Brain pericyte (primary cell): Measurements from ENCODE around the gene ZNF280D.
"Not testable (repeated sequence)": the region's sequence is repeated elsewhere in the genome, so short reads cannot be mapped to it uniquely, and the experiment has no call there.

Experiments used
- DNase-seq: peaks from one replicate; pipeline ENCODE4 v3.0.0-alpha.2; 2012; ENCODE audit warnings: low read depth, low spot score

ZNF280D gene

GRCh38 chr15:56718560-56718959 lies 14.7 kb downstream of the ZNF280D start:
- no peak for DNase-seq

GRCh38 chr15:56716334-56716733 lies 17.0 kb downstream of the ZNF280D start:
- no peak for DNase-seq

DNA sequence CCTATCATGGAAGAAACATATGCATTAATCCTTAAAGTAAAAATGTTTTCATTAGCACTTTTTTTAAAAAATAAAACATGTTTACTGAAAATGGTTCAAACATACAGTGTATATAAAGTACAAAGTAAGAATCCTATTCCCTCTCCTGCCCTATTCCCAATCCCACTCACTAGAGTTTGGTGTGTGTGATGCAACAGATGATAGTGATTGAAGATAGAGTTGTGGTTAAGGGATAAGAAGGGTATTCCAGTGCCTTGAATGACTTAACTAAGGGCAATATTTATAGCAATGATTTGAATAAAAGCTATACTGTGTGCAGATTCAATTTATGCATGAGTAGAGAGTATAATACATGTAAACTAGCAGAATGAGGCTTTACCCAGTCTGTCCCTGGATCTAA lies 18.1 kb downstream of the ZNF280D start:
- DNase-seq = no peak

DNA sequence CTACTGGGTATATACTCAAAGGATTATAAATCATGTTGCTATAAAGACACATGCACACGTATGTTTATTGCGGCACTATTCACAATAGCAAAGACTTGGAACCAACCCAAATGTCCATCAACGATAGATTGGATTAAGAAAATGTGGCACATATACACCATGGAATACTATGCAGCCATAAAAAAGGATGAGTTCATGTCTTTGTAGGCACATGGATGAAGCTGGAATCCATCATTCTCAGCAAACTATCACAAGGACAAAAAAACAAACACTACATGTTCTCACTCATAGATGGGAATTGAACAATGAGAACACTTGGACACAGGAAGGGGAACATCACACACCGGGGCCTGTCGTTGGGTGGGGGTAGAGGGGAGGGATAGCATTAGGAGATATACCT lies 23.8 kb downstream of the ZNF280D start:
- not testable (repeated sequence) for DNase-seq

DNA sequence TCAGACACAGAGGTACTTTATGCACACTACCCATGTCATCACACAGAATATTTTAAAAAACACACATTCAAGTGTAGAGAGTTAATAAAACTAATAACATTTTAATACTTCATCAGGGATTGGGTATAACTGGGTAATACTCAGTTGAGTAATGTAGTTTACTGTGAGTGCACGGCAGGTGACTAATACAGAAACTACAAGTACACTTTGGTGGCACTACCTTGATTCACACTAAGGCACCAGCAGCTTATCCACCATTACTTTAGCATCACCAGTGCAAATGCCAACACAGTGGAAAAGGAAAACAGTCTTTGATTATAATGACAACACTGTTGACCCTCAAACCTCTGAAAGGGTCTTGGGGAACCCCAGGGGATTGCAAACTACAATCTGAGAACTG lies 33.6 kb downstream of the ZNF280D start:
- no peak for DNase-seq

- no peak for DNase-seq
Observed at GRCh38 chr15:56698270-56698669, 35.0 kb downstream of the ZNF280D start.

DNA sequence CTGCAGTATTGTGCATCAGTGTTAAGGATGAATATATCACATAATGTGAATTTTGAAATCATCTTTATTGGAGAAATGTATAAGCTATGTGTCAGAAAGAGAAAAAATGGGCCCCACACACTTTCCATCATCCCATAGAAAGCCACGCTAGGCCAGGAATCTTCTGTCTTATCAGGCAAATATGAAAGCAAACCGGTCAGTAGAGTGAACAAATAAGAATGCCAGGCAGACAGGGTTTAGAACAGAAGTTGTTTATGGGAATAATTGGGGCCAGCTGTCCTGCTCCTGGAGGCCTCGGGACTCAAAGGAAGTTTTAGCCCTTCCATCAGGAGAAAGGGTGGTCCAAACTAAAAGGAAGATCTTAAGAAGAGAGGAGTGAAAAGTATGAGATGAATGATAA lies 39.5 kb downstream of the ZNF280D start:
- no peak for DNase-seq

GRCh38 chr15:56690733-56691132 lies 42.6 kb downstream of the ZNF280D start:
- no peak for DNase-seq

GRCh38 chr15:56683908-56684307 lies 49.4 kb downstream of the ZNF280D start:
- DNase-seq = no peak

DNA sequence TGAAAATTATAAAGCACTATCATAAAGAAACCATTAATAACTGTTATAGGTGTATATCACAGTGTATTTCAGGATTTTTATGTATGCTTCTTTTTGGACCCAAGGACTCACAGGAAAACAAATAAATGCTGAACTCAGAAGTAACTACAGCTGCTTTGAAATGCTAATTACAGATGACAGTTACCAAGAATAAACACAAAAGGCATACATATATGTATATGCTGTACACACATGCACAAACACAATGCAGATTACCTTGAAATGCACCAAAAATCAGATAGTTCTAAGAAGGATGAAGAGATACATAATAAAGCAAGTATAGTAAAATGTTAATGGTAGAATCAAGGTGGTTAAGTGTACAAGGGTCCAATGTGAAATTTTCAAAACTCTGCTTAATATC lies 52.2 kb downstream of the ZNF280D start:
- DNase-seq = no peak

DNA sequence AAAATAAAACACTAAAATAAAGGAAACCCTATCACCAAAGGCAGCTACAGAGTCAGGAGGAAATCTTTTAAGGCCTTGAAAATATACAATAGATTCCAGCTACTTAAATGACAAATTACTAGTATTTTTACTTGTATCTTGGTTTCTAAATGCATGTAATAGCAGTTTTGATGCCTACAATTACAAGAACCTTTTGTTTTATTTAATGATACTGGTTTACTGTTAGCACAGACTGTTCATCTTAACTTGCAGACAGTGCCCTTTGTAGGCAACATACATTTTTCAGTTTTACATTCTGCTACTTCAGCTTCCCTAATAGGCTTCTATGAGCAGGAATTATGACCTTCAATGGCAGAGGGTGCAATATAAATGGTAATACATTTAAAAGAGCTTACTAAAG lies 54.1 kb downstream of the ZNF280D start:
- no peak for DNase-seq

GRCh38 chr15:56678571-56678970 lies 54.7 kb downstream of the ZNF280D start:
- DNase-seq = no peak

DNA sequence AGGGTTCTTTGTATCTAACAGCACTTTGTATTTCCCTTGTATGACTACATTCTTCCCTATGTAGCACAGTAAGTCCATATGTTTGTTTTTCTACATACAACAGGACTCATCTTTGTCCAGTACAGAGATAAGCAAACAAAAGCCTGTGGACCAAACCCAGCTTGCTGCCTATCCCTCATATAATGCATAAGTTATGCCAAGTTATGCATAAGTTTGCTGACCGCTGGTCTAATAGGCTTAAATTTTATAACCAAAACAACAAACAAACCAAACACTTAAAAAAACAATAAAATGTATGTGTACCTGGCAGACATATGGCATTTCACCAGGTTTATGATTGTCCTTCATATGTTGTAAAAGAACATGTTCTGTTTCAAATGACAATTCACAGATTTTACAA lies 56.0 kb downstream of the ZNF280D start:
- no peak for DNase-seq

GRCh38 chr15:56675930-56676329 lies 57.4 kb downstream of the ZNF280D start:
- no peak for DNase-seq

- no peak for DNase-seq
Observed at GRCh38 chr15:56674857-56675256, 58.5 kb downstream of the ZNF280D start.

- DNase-seq = no peak
Observed at GRCh38 chr15:56672721-56673120, 60.6 kb downstream of the ZNF280D start.

DNA sequence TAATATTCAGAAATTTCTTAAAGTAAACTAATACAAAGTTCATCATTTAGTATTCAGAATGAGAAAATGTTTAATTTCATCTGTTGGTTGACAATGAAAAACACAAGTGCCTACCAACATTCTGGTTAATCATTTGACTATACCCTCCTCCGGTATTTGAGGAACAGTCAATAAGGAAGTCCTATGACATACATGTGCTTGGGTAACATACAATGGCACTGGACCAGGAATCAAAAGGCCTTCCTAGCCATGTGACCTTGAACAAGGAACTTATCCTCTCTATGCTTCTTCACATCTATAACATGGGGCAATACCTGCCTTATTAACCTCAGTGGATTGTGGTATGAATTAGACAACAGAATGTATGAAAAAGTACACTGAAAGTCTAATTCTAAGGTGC lies 65.8 kb downstream of the ZNF280D start:
- no peak for DNase-seq

GRCh38 chr15:56660943-56661342 lies 72.4 kb downstream of the ZNF280D start:
- DNase-seq = no peak

- DNase-seq = no peak
Observed at GRCh38 chr15:56659197-56659596, 74.1 kb downstream of the ZNF280D start.

DNA sequence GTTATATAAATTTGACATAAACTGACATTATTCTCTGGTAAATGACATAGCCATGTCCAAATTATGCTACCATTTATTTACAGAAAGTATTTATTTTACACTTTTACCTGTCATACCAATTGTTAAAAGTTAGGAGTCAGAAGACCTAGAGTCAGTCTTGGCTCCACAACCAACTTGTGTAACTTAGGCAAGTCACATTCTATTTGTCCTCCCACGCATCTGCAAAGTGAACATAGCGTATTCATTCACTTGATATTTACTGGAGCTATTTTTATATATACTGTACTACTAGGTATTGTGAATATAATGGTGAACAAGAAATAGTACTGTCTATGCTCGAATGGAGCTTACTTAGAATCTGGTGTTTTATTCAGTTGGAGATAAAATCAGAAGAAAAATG lies 78.7 kb downstream of the ZNF280D start:
- no peak for DNase-seq

DNA sequence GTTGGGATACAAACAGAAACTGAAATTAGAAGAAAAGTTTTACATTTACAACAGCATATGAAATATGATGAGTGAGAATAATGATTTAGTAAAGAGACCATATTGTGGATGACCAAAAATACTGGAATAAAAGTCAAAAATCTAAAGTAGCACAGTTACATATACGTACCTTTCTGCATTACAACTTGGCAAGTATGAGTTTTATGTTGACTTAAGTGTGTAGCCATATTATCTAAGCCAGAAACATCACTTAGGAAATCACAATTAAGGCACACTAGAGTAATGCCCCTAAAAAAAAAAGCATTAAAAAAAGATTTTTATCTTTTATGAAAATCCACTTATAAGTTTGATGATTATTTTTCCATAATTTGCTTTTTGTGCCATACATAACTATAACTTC lies 79.1 kb downstream of the ZNF280D start:
- DNase-seq = no peak

GRCh38 chr15:56653787-56654186 lies 79.5 kb downstream of the ZNF280D start:
- DNase-seq = no peak

DNA sequence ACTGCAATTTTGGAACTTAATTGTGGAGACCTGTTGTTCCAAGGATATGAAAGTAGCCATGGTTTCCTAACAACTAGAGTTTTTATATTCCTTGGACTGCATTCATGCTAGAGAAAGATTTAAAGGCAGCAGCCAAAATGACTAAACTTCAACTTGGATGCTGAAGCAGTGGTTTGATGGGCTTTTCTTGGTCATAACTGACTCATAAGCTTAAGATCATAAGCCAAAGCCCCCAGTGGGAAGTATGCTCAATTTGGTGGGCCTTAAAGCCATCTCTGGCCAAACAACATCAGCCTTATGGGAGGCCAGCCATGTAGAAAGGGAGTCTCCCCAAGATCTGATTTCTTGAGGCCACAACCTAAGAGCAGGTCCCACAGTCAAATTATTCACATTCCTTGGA lies 80.2 kb downstream of the ZNF280D start:
- no peak for DNase-seq

DNA sequence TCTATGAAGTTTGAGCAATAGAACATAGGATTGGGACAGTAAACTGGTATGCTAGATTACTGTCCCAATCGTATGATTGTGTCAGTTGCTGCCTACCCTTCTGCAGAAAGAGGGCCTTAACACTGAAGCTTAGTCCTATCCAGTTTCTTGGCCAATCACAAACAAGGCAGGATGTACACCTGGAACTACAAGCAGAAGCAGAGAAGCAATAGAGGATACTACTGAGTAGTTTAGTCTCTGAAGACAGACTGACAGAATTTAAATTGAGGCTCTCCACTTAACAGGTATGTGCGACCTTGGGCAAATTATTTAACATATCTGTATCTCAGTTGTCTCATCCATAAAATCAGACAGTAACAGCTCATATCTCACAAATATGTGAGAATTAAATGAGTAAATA lies 85.0 kb downstream of the ZNF280D start:
- DNase-seq = no peak

- DNase-seq = no peak
Observed at GRCh38 chr15:56640549-56640948, 92.8 kb downstream of the ZNF280D start.
